Activated B cell treated with CpG ODN at 0.5 μM for 24 hours (primary cell): Measurements from ENCODE around the gene C10orf143. TPM values are rescaled to one million over a fixed set of nuclear protein-coding genes. Genes with fewer than 3 reads are reported as not detected.

Experiments used
- ATAC-seq: fragments of 200-7000 bp; cut with Tn5 transposase; one replicate; pipeline ENCODE4 v1.10.0; 2021; ENCODE audit warnings: low read depth, mild to moderate bottlenecking, moderate library complexity
- CTCF ChIA-PET: fragments of 350-600 bp; sonication (Branson Sonifier 250); formaldehyde crosslinking; loops from one replicate; lab custom pipeline; 2021; ENCODE audit warnings: antibody characterized with exemption; lab: Charles Lee
- POLR2A ChIA-PET: fragments of 350-600 bp; sonication (Branson Sonifier 250); formaldehyde crosslinking; loops from one replicate; lab custom pipeline; 2021; ENCODE audit warnings: antibody characterized with exemption; lab: Charles Lee
- DNase-seq: peaks from one replicate; pipeline ENCODE4 v3.0.0; 2022
- H3K27ac Mint-ChIP-seq: one replicate; pipeline ENCODE4 v1.8.0; 2020; ENCODE audit warnings: mixed read lengths
- H3K27me3 Mint-ChIP-seq: one replicate; pipeline ENCODE4 v1.8.0; 2021; ENCODE audit warnings: mixed read lengths
- H3K36me3 Mint-ChIP-seq: one replicate; pipeline ENCODE4 v1.8.0; 2021; ENCODE audit warnings: low read depth, mixed read lengths
- H3K4me1 Mint-ChIP-seq: one replicate; pipeline ENCODE4 v1.8.0; 2021; ENCODE audit warnings: mixed read lengths
- H3K4me3 Mint-ChIP-seq: one replicate; pipeline ENCODE4 v1.8.0; 2020; ENCODE audit warnings: mild to moderate bottlenecking, mixed read lengths
- H3K9me3 Mint-ChIP-seq: one replicate; pipeline ENCODE4 v1.8.0; 2020; ENCODE audit warnings: mixed read lengths
- CTCF ChIP-seq: fragments of 200-600 bp; IDR thresholded peaks from one replicate; pipeline ENCODE4 v1.8.0; 2022; ENCODE audit warnings: antibody characterized with exemption, mild to moderate bottlenecking
- intact Hi-C: fragments of 100-400 bp; cut with micrococcal nuclease; formaldehyde crosslinking; loops from one replicate; pipeline ENCODE4 v1.15.1; 2024
- total RNA-seq: library from RNA; stranded (reverse); gene quantifications from 2 replicates; pipeline ENCODE4 v1.2.3, GENCODE V29; 2022

C10orf143 gene
- total RNA-seq, 1 donor from 2014 or later, result 10.1 TPM

GRCh38 chr10:130072247-130072646 is 38.4 kb downstream of the C10orf143 start:
- ATAC-seq, result no peak
- Mint-ChIP-seq H3K4me1 (no peaks in the 10 kb centered on the region), H3K27me3 (no peaks in the 10 kb centered on the region), H3K36me3 (peaks cover 36% of the 10 kb centered on the region), H3K4me3 (no peak overlapping the region), H3K27ac (no peak overlapping the region), H3K9me3 (peaks cover 11% of the 10 kb centered on the region)
- ChIA-PET POLR2A (no interaction called here), CTCF (no interaction called here)
- TF ChIP-seq CTCF, result no peak
- no peak for DNase-seq
- intact Hi-C loops, result no loop called here

GRCh38 chr10:130067893-130068292 is 42.7 kb downstream of the C10orf143 start:
- Mint-ChIP-seq H3K4me3 (no peak overlapping the region), H3K27me3 (no peaks in the 10 kb centered on the region), H3K4me1 (no peaks in the 10 kb centered on the region), H3K27ac (no peak overlapping the region), H3K36me3 (peaks cover 17% of the 10 kb centered on the region), H3K9me3 (peaks cover 7% of the 10 kb centered on the region)
- POLR2A ChIA-PET, result no interaction called here
- intact Hi-C loops, result no loop called here
- ATAC-seq, result no peak
- CTCF ChIA-PET, result no interaction called here
- TF ChIP-seq CTCF, result no peak
- no peak for DNase-seq

DNA sequence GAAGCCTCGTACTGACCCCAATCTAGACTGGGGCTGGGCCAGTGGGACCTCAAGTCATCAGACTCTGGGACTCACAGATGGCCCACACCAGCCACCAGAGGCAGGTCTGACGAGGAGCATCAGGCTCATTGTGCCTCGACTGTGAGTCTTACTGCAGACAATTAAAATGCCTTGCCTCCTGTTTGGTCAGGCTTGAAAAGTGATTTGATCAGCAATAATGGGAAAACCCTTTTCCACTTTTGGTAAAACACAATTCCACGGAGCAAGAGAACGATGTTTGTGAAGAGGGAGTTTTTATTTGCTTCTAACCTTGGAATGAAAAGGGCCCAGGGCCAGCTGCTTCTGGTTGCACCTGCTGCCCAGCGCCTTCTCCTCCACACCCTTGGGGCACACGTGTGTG is 43.9 kb downstream of the C10orf143 start:
- Mint-ChIP-seq H3K27me3 (no peaks in the 10 kb centered on the region), H3K4me3 (no peak overlapping the region), H3K36me3 (peaks cover 20% of the 10 kb centered on the region), H3K27ac (no peak overlapping the region), H3K4me1 (no peaks in the 10 kb centered on the region), H3K9me3 (no peaks in the 10 kb centered on the region)
- ChIA-PET CTCF (no interaction called here), POLR2A (no interaction called here)
- DNase-seq (no peak), ATAC-seq (no peak)
- intact Hi-C loops, result no loop called here
- no peak for TF ChIP-seq CTCF

DNA sequence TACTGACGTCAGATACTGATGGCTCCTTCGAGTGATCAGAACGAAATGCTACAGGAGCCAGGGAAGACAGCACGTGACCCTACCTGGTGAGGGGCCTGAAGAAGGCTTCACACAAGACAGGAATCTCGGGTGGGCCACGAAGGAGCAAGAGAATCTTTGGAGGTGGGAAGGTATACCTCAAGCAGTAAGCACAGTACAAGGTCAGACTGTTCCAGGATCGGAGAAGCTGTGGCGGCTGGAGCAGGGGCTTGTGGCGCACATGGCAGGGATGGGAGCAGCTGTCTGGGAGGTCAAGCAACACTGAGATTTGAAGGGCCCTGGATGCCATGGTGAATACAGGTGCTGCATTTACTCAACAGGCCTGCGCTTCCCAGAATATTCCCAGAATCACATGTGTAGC is 45.4 kb downstream of the C10orf143 start:
- ATAC-seq (no peak), DNase-seq (no peak)
- ChIA-PET POLR2A (interaction anchor here (0.7 kb wide), 1 partner anchor 266 kb away, joined by 5 read pairs; no protein-coding TSS in a partner anchor), CTCF (no interaction called here)
- no peaks in the 10 kb centered on the region for H3K27me3 Mint-ChIP-seq
- intact Hi-C loops, result no loop called here
- H3K4me1 Mint-ChIP-seq, result no peaks in the 10 kb centered on the region
- H3K27ac Mint-ChIP-seq, result no peak overlapping the region
- no peak overlapping the region for H3K4me3 Mint-ChIP-seq
- TF ChIP-seq CTCF, result no peak
- H3K9me3 Mint-ChIP-seq, result no peaks in the 10 kb centered on the region
- peaks cover 20% of the 10 kb centered on the region for H3K36me3 Mint-ChIP-seq

GRCh38 chr10:130064783-130065182 is 45.8 kb downstream of the C10orf143 start:
- Mint-ChIP-seq H3K4me1 (no peaks in the 10 kb centered on the region), H3K27me3 (no peaks in the 10 kb centered on the region), H3K9me3 (no peaks in the 10 kb centered on the region), H3K36me3 (peaks cover 20% of the 10 kb centered on the region), H3K4me3 (no peak overlapping the region), H3K27ac (no peak overlapping the region)
- TF ChIP-seq CTCF, result no peak
- DNase-seq, result no peak
- no peak for ATAC-seq
- ChIA-PET CTCF (no interaction called here), POLR2A (no interaction called here)
- intact Hi-C loops, result no loop called here
